ENCODE results near the gene HGD.

Gene HGD

GRCh38 chr3:120637851-120638559, 44.0 kb downstream of the HGD start:
- H3K4me3 ChIP-seq (ENCODE audit: low read length), result no peak overlapping the region
- no peak for TF ChIP-seq CTCF (conservative IDR thresholded peaks at IDR 0.05; ENCODE audit: low read depth, low read length)
- no peak for DNase-seq (ENCODE audit: low read depth)

- DNase-seq (ENCODE audit: low read depth), result no peak
- H3K4me3 ChIP-seq (ENCODE audit: low read length), result no peak overlapping the region
- no peak for TF ChIP-seq CTCF (conservative IDR thresholded peaks at IDR 0.05; ENCODE audit: low read depth, low read length)
These were observed 45.1 kb downstream of the HGD start for GRCh38 chr3:120636795-120637401.

GRCh38 chr3:120634539-120634938, 47.5 kb downstream of the HGD start:
- no peak overlapping the region for H3K4me3 ChIP-seq (ENCODE audit: low read length)
- TF ChIP-seq CTCF (conservative IDR thresholded peaks at IDR 0.05; ENCODE audit: low read depth, low read length), result no peak

GRCh38 chr3:120625159-120625586, 56.9 kb downstream of the HGD start:
- TF ChIP-seq CTCF (conservative IDR thresholded peaks at IDR 0.05; ENCODE audit: low read depth, low read length), result no peak
- no peak overlapping the region for H3K4me3 ChIP-seq (ENCODE audit: low read length)
- no peak for DNase-seq (ENCODE audit: low read depth)

More at GRCh38 chr3:120634539-120634938, 47.5 kb downstream of the HGD start:
- DNase-seq (ENCODE audit: low read depth), result no peak

GRCh38 chr3:120623727-120624093, 58.3 kb downstream of the HGD start:
- no peak for DNase-seq (ENCODE audit: low read depth)
- H3K4me3 ChIP-seq (ENCODE audit: low read length), result no peak overlapping the region
- TF ChIP-seq CTCF (conservative IDR thresholded peaks at IDR 0.05; ENCODE audit: low read depth, low read length), result no peak

- TF ChIP-seq CTCF (conservative IDR thresholded peaks at IDR 0.05; ENCODE audit: low read depth, low read length), result no peak
- DNase-seq (ENCODE audit: low read depth), result no peak
- H3K4me3 ChIP-seq (ENCODE audit: low read length), result no peak overlapping the region
These were observed 58.9 kb downstream of the HGD start for GRCh38 chr3:120622870-120623726.
